ENCODE data around the gene SECISBP2.

- no peak for TF ChIP-seq EZH2 (IDR thresholded peaks at IDR 0.05; ENCODE audit: insufficient read depth, poor library complexity, severe bottlenecking)
- TF ChIP-seq EZH2phosphoT487 (IDR thresholded peaks at IDR 0.05; ENCODE audit: insufficient read depth, low read depth), result no peak
Measured at GRCh38 chr9:89394412-89394811, 76.1 kb downstream of the SECISBP2 start.
